Measurements from ENCODE around the gene KREMEN1.

Gene KREMEN1, protein sequence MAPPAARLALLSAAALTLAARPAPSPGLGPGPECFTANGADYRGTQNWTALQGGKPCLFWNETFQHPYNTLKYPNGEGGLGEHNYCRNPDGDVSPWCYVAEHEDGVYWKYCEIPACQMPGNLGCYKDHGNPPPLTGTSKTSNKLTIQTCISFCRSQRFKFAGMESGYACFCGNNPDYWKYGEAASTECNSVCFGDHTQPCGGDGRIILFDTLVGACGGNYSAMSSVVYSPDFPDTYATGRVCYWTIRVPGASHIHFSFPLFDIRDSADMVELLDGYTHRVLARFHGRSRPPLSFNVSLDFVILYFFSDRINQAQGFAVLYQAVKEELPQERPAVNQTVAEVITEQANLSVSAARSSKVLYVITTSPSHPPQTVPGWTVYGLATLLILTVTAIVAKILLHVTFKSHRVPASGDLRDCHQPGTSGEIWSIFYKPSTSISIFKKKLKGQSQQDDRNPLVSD

GRCh38 chr22:29072979-29073617, at the start of gene KREMEN1:
Gene KREMEN1 (plus strand): TSS chr22:29073035. CDS start chr22:29073131, 96 bp downstream.
- Histone ChIP-seq H3K4me1 (ENCODE audit: insufficient read depth, low read length) (peaks cover 20% of the 10 kb centered on the region), H3K9me3 (ENCODE audit: low read length) (no peaks in the 10 kb centered on the region), H3K36me3 (ENCODE audit: insufficient read depth, low read length) (no peaks in the 10 kb centered on the region), H3K27me3 (ENCODE audit: insufficient read depth, low read length) (no peaks in the 10 kb centered on the region), H3K4me3 (ENCODE audit: low read length) (peak within 1 kb of the TSS; percentile 71), H2AFZ (ENCODE audit: low read depth, low read length) (peak within 1 kb of the TSS; percentile 68)

DNA sequence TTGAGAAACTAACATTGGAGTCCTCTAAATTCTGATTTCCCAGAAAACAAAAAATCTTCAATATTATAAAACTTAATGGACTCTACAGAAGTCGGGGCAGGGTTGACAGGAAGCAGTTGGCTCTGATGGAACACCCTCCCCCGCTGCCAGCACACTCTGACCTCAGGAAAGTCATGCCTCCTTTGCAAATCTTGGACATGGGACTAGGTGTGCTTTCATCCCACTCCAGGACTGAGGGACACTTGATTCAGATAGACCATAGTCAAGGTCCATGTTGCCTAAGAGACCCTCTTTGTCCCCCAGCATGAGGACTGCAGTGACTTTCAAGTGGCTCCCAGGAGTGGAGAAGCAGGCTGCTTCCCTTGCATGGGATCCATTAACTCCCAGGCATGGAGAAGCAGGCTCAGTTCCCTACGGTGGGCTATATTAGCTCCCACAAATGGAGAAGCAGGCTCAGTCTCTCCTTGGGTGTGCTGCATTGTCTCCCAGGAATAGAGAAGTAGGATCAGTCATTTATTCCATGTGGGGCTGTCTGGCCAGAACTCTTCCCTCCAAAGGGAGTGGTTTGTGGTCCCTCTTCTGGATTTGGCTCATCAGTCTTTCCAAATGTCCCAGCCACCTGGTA, 49.6 kb upstream of the KREMEN1 start:
- no peaks in the 10 kb centered on the region for H3K27me3 ChIP-seq (ENCODE audit: insufficient read depth, low read length)
- peaks cover 9% of the 10 kb centered on the region for H3K36me3 ChIP-seq (ENCODE audit: insufficient read depth, low read length)
- H3K9me3 ChIP-seq (ENCODE audit: low read length) = peaks cover 4% of the 10 kb centered on the region
- H3K4me1 ChIP-seq (ENCODE audit: insufficient read depth, low read length) = no peaks in the 10 kb centered on the region
- no peak overlapping the region for H3K4me3 ChIP-seq (ENCODE audit: low read length)
- no peak overlapping the region for H2AFZ ChIP-seq (ENCODE audit: low read depth, low read length)

- peaks cover 9% of the 10 kb centered on the region for H3K36me3 ChIP-seq (ENCODE audit: insufficient read depth, low read length)
- H3K4me1 ChIP-seq (ENCODE audit: insufficient read depth, low read length) = peaks cover 16% of the 10 kb centered on the region
Measured at GRCh38 chr22:29026579-29026978, 46.3 kb upstream of the KREMEN1 start.

GRCh38 chr22:29028468-29028867, 44.4 kb upstream of the KREMEN1 start:
- no peaks in the 10 kb centered on the region for H3K27me3 ChIP-seq (ENCODE audit: insufficient read depth, low read length)
- no peak overlapping the region for H3K4me3 ChIP-seq (ENCODE audit: low read length)
- H3K36me3 ChIP-seq (ENCODE audit: insufficient read depth, low read length) = peaks cover 9% of the 10 kb centered on the region
- no peak overlapping the region for H2AFZ ChIP-seq (ENCODE audit: low read depth, low read length)
- H3K9me3 ChIP-seq (ENCODE audit: low read length) = no peaks in the 10 kb centered on the region
- H3K4me1 ChIP-seq (ENCODE audit: insufficient read depth, low read length) = peaks cover 30% of the 10 kb centered on the region

More at GRCh38 chr22:29026579-29026978, 46.3 kb upstream of the KREMEN1 start:
- Histone ChIP-seq H3K4me3 (ENCODE audit: low read length) (no peak overlapping the region), H3K27me3 (ENCODE audit: insufficient read depth, low read length) (no peaks in the 10 kb centered on the region), H3K9me3 (ENCODE audit: low read length) (no peaks in the 10 kb centered on the region), H2AFZ (ENCODE audit: low read depth, low read length) (no peak overlapping the region)

DNA sequence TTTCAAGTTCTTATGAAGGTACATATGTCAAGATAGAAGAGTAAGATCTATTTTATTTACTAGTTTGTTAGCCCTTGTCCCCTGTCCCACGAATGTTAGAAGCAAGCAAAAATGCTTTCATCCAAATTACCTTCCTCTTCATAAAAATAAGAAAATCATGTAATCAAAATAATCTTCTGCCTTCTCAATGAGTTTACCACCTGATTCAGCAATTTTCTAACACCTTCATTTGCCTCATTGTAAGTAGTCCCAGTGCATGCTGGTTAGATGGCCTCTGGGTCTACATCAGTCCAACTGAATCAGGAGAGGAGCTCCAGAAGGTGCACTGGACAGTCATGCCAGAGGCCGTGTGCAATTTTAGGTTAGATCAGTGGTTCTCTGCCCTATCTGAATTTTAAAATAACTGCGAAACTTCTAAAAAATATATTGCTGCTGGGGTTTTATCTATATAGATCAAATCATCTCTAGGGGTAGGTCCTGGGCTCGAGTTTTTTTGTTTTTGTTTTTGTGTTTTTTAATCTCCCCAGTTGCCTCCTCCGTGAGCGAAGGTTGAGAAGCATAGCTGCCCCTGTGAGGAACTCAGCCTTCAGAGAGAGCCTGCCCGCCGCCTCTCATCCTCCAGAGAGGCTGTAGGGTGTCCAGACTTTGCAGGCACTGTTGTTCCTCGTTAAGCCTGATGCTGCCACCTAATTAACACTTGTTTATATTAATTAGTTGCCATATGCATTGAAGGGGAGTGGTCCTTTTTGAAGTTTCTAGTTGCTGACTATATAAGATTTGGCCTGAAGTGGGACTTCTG, 43.4 kb upstream of the KREMEN1 start:
- Histone ChIP-seq H3K36me3 (ENCODE audit: insufficient read depth, low read length) (peaks cover 9% of the 10 kb centered on the region), H3K9me3 (ENCODE audit: low read length) (no peaks in the 10 kb centered on the region), H3K27me3 (ENCODE audit: insufficient read depth, low read length) (no peaks in the 10 kb centered on the region), H3K4me3 (ENCODE audit: low read length) (no peak overlapping the region), H2AFZ (ENCODE audit: low read depth, low read length) (no peak overlapping the region), H3K4me1 (ENCODE audit: insufficient read depth, low read length) (peaks cover 30% of the 10 kb centered on the region)

GRCh38 chr22:29030016-29030617, 42.7 kb upstream of the KREMEN1 start:
- no peaks in the 10 kb centered on the region for H3K27me3 ChIP-seq (ENCODE audit: insufficient read depth, low read length)
- H3K36me3 ChIP-seq (ENCODE audit: insufficient read depth, low read length) = peaks cover 9% of the 10 kb centered on the region
- H3K4me1 ChIP-seq (ENCODE audit: insufficient read depth, low read length) = peaks cover 30% of the 10 kb centered on the region
- H3K4me3 ChIP-seq (ENCODE audit: low read length) = no peak overlapping the region
- H2AFZ ChIP-seq (ENCODE audit: low read depth, low read length) = no peak overlapping the region
- H3K9me3 ChIP-seq (ENCODE audit: low read length) = no peaks in the 10 kb centered on the region

DNA sequence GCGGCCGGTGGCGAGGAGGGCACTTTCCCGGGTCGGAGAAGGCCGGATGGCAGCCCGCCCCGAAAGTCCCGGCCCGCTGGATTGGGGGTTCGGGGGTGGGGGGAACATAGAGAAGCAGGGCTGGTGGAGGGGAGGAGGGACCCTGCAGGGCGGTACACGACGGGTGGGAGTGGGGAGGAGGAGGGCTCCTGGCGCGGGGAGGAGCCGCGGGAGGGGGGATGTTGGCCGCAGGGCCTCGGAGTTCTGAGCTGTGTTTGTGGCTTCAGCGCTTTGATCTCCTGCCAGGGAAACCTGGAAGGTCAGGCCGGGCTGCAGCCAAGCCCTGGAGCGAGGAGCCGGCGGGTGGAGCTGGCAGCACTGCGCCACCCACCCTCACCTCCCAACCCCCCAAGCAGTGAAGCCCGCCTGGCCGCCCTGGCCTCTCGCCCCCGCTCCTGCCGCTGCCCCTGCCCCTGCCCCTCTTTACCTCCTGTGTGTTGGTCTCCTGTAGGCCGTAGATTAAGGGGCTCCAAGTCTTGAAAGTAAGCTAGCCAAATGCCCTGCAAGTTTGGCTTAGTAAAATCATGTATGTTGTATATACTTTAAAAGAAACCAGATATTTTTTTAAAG, 42.1 kb upstream of the KREMEN1 start:
- Histone ChIP-seq H2AFZ (ENCODE audit: low read depth, low read length) (no peak overlapping the region), H3K36me3 (ENCODE audit: insufficient read depth, low read length) (peaks cover 9% of the 10 kb centered on the region), H3K4me1 (ENCODE audit: insufficient read depth, low read length) (peaks cover 30% of the 10 kb centered on the region), H3K9me3 (ENCODE audit: low read length) (no peaks in the 10 kb centered on the region), H3K27me3 (ENCODE audit: insufficient read depth, low read length) (no peaks in the 10 kb centered on the region), H3K4me3 (ENCODE audit: low read length) (no peak overlapping the region)

DNA sequence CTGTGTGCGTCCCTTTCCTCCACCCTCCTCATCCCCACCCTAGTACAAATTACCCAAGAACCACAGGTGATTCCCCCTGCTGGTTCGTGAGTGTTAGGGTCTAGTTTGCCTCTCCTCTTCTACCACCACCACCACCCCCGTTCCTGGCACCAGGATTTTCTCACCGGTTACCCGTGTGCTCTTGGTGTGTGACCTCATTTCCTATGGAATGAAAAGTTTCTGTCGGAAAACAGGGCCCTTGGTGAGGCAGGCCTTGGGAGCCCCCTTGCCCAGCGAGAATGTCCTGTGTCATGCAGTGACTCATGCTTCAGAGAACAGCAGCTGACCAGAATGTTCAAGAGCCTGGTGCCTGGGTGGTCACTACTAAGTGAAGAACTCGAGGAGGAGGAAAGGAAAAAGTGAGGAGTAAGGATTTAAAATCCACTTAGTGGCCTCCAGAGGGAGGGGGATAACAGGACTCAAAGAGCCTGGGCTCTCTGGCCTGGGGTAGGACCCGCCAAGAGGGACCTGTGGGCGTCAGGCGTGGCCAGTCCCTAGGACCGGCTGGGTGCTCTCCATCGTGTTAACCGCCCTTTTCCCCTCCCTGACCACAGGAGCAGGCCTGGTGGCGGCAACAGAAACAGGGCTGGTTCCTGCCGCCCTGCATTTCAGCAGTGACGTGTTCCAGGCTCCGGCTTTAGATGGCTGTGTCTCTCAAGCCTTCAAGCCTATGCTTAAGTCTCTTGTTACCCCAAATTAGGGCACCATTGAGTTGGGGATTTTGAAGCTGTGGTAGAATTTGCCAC, 41.4 kb upstream of the KREMEN1 start:
- Histone ChIP-seq H3K36me3 (ENCODE audit: insufficient read depth, low read length) (peaks cover 9% of the 10 kb centered on the region), H3K9me3 (ENCODE audit: low read length) (no peaks in the 10 kb centered on the region), H2AFZ (ENCODE audit: low read depth, low read length) (no peak overlapping the region), H3K4me3 (ENCODE audit: low read length) (no peak overlapping the region), H3K4me1 (ENCODE audit: insufficient read depth, low read length) (peaks cover 30% of the 10 kb centered on the region), H3K27me3 (ENCODE audit: insufficient read depth, low read length) (no peaks in the 10 kb centered on the region)

DNA sequence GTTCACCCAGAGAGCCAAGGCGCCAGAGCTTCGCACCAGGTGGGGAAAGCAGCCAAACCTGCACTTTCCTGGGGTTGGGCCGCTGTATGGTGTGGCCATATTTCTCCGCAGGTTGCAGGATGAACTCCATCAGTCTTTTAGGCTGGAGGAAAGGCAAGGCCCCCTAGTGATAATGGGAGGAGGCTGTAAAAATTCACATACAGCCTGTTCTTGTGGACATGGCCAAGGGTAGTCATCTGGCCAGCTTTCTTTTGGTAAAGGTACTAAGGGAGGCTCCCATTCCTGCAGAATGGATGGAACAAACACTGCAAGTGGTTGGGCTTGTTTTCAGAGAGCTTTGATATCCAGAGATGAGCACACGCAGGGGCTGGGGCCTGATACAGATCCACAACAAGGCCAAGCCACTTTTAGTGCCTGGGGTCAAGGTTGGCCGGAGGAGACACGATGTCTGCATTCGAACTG, 40.8 kb upstream of the KREMEN1 start:
- Histone ChIP-seq H3K4me1 (ENCODE audit: insufficient read depth, low read length) (peaks cover 30% of the 10 kb centered on the region), H3K27me3 (ENCODE audit: insufficient read depth, low read length) (no peaks in the 10 kb centered on the region), H3K9me3 (ENCODE audit: low read length) (no peaks in the 10 kb centered on the region), H3K36me3 (ENCODE audit: insufficient read depth, low read length) (peaks cover 3% of the 10 kb centered on the region), H2AFZ (ENCODE audit: low read depth, low read length) (no peak overlapping the region), H3K4me3 (ENCODE audit: low read length) (no peak overlapping the region)

DNA sequence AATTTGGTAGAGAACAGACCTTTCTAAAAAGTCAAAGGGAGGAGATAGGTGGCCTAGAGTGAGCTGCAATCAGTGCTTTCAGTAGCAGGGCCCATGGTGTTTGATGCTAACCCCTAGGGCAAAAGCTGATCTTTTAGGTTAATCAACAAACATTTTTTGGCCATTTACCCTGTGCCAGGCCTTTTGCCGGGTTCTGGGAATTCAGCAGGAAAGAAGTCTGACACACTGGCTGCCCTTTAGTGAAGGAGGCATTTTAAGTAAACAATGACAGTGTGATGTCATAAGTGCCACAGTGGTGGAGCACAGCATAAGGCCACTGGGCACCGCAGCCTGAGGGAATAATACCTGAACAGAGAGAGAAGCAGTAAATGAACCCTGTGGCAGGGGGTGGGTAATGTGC, 40.3 kb upstream of the KREMEN1 start:
- Histone ChIP-seq H3K4me3 (ENCODE audit: low read length) (no peak overlapping the region), H3K4me1 (ENCODE audit: insufficient read depth, low read length) (peaks cover 30% of the 10 kb centered on the region), H3K27me3 (ENCODE audit: insufficient read depth, low read length) (no peaks in the 10 kb centered on the region), H2AFZ (ENCODE audit: low read depth, low read length) (no peak overlapping the region), H3K9me3 (ENCODE audit: low read length) (no peaks in the 10 kb centered on the region), H3K36me3 (ENCODE audit: insufficient read depth, low read length) (peaks cover under 1% of the 10 kb centered on the region)

- Histone ChIP-seq H3K36me3 (ENCODE audit: insufficient read depth, low read length) (no peaks in the 10 kb centered on the region), H3K4me3 (ENCODE audit: low read length) (no peak overlapping the region), H3K9me3 (ENCODE audit: low read length) (no peaks in the 10 kb centered on the region), H3K27me3 (ENCODE audit: insufficient read depth, low read length) (no peaks in the 10 kb centered on the region), H3K4me1 (ENCODE audit: insufficient read depth, low read length) (peaks cover 13% of the 10 kb centered on the region), H2AFZ (ENCODE audit: low read depth, low read length) (no peak overlapping the region)
Measured at GRCh38 chr22:29037340-29037932, 35.4 kb upstream of the KREMEN1 start.
